Measurements from ENCODE around the gene AKR1D1. TPM values are rescaled to one million over a fixed set of nuclear protein-coding genes. Genes with fewer than 3 reads are reported as not detected.

AKR1D1 gene
- total and polyA plus RNA-seq, 2 of the 13 experiments (the other 11 are each of a cell fraction or from before 2014, with no cell fraction given): 6.9 to 37.0 TPM

GRCh38 chr7:138086563-138087270 is 10.5 kb downstream of the AKR1D1 start (continued):
- TF ChIP-seq CEBPB (IDR thresholded peaks at IDR 0.05; ENCODE audit: borderline replicate concordance, low read depth, low read length) (peak; percentile 89), GATAD2A (CRISPR knock-in tag; IDR thresholded peaks at IDR 0.05) (peak; percentile 93), FOXA3 (CRISPR knock-in tag; IDR thresholded peaks at IDR 0.05) (peak; percentile 65; the same call in 1 of the 2 replicates)

- ATAC-seq (peak; percentile 61), FAIRE-seq (peak; percentile 32), DNase-seq (ENCODE audit: low spot score) (peak; percentile 48)
- Histone ChIP-seq H3K4me2 (ENCODE audit: low read depth, low read length) (no peak overlapping the region), H3K27me3 (ENCODE audit: control insufficient read depth in 1 of 2, insufficient read depth in 2 of 2, low read length in 2 of 2) (no peaks in the 10 kb centered on the region), H4K20me1 (ENCODE audit: insufficient read depth, low read length) (no peaks in the 10 kb centered on the region), H2AFZ (ENCODE audit: low read length) (no peak overlapping the region), H3K27ac (ENCODE audit: extremely low read length, insufficient read depth, low read length) (peak overlapping the region; percentile 36), H3K4me3 (replicated peaks in 1 of 3; ENCODE audit: insufficient read depth in 1 of 3, low read depth in 2 of 3, low read length in 3 of 3) (no peak overlapping the region), H3K9me3 (ENCODE audit: low read length) (no peaks in the 10 kb centered on the region), H3K9ac (ENCODE audit: insufficient read depth, low read depth, low read length) (no peak overlapping the region), H3K79me2 (ENCODE audit: insufficient read depth, low read length) (no peaks in the 10 kb centered on the region), H3K4me1 (ENCODE audit: insufficient read depth, low read length) (peaks cover 50% of the 10 kb centered on the region), H3K36me3 (replicated peaks in 1 of 2; ENCODE audit: control insufficient read depth in 1 of 2, insufficient read depth in 2 of 2, low read length in 2 of 2) (no peaks in the 10 kb centered on the region; a peak in 1 of 5 replicates)
- 76% methylated on average over 9 of the region's 9 CpGs for WGBS (ENCODE audit: low lambda C conversion rate)
- POLR2A ChIA-PET: interaction anchor here (0.6 to 1.3 kb wide), 6 partner anchors 11 to 377 kb away, joined by 3 to 6 read pairs (median 3); partner anchors contain the start of gene CREB3L2
- BruUV-seq (replicated peaks): no TSS peak
- intact Hi-C loops (cut with micrococcal nuclease; ENCODE audit: unreplicated experiment) (loop anchor here (5.0 kb wide), 1 partner anchor 63 kb away; no protein-coding TSS in a partner anchor), in situ Hi-C loops (cut with HindIII; ENCODE audit: extremely low pct_ligation_motif_present, low pct_unique_long_range_greater_than_20kb) (no loop called here)
- CTCF ChIA-PET (ENCODE audit: low intra/inter-chr PET ratio, low total read pairs): no interaction called here
- TF ChIP-seq BCL6 (CRISPR knock-in tag; IDR thresholded peaks at IDR 0.05) (peak; percentile 90), MBD4 (IDR thresholded peaks at IDR 0.05; ENCODE audit: borderline replicate concordance, low read length) (no peak), KDM1A (CRISPR knock-in tag; IDR thresholded peaks at IDR 0.05) (peak; percentile 81; the same call in 1 of the 2 replicates), ZFP1 (CRISPR knock-in tag; IDR thresholded peaks at IDR 0.05) (0 out of 2 replicates have a peak, but pooled peaks have one; percentile 30), ZNF318 (CRISPR knock-in tag; IDR thresholded peaks at IDR 0.05) (no peak), ZBTB25 (CRISPR knock-in tag; IDR thresholded peaks at IDR 0.05) (peak; percentile 67; the same call in 1 of the 2 replicates), FOXA3 (CRISPR knock-in tag; IDR thresholded peaks at IDR 0.05) (peak; percentile 100), ZNF333 (CRISPR knock-in tag; IDR thresholded peaks at IDR 0.05; ENCODE audit: borderline replicate concordance) (no peak), GABPB1 (CRISPR knock-in tag; IDR thresholded peaks at IDR 0.05) (no peak; the same call in 1 of the 2 replicates), TEAD3 (CRISPR knock-in tag; optimal IDR thresholded peaks at IDR 0.05; ENCODE audit: borderline replicate concordance) (peak; percentile 69)
Observed at GRCh38 chr7:138089080-138089901, 13.0 kb downstream of the AKR1D1 start.

All from HepG2 (cell line).